Ovary (tissue), 3 donors: ENCODE data around the gene OPRL1.

Source experiments
- POLR2A ChIP-seq: fragments of 450-650 bp; IDR thresholded peaks from one replicate; pipeline ENCODE4 v1.6.1; 2017; ENCODE audit warnings: antibody characterized with exemption, mild to moderate bottlenecking, moderate library complexity
- TF ChIP-seq, protein P1 (sequence below), 3 donors: fragments of 450-650 bp in 2 of 3; fragments of 200-600 bp in 1 of 3; IDR thresholded peaks; one replicate each; pipeline versions ENCODE4 v1.5.1 to v1.8.0; 2016 to 2022; ENCODE audit warnings: antibody characterized with exemption in 3 of 3, mild to moderate bottlenecking in 1 of 3
- donor health status: DM: no; HTN: no; CAD: no.

DNA sequence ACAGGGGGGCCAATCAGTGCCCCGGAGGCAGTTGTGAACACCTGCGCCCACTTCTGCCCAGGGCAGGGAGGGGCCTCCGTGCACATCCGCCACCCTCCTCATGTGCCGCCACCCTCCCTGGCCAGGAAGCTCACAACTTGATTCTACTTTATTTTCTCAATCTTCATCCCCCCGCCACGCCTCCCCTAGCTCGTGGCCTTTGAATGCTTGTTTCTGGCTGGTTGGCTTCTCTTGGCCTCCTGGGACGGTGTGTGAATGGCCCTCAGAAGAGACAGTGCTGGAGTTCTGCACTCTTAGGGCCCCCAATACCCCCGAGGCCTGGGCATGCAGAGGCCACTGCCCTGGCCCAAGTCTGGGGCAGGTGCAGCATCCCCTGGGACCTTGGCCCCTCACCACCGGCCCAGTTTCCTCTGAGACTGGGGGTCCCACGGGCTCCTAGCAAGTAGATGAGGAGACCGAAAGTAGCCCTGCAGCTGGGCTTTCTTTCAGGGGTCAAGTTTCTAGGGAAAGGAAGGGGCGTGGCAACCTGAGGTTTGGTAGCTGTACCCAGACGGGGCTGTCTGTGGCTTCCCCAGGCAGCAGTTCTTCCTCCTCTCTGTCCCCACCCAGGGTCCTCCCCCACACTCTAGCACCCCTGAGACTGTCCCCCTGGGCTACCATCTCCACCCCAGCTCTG lies 1.9 kb upstream of the OPRL1 start:
- TF ChIP-seq, protein P1, sequence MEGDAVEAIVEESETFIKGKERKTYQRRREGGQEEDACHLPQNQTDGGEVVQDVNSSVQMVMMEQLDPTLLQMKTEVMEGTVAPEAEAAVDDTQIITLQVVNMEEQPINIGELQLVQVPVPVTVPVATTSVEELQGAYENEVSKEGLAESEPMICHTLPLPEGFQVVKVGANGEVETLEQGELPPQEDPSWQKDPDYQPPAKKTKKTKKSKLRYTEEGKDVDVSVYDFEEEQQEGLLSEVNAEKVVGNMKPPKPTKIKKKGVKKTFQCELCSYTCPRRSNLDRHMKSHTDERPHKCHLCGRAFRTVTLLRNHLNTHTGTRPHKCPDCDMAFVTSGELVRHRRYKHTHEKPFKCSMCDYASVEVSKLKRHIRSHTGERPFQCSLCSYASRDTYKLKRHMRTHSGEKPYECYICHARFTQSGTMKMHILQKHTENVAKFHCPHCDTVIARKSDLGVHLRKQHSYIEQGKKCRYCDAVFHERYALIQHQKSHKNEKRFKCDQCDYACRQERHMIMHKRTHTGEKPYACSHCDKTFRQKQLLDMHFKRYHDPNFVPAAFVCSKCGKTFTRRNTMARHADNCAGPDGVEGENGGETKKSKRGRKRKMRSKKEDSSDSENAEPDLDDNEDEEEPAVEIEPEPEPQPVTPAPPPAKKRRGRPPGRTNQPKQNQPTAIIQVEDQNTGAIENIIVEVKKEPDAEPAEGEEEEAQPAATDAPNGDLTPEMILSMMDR (IDR thresholded peaks at IDR 0.05): no peak
- no peak for TF ChIP-seq POLR2A
